ENCODE results near the gene CSMD2.

The CSMD2 gene

DNA sequence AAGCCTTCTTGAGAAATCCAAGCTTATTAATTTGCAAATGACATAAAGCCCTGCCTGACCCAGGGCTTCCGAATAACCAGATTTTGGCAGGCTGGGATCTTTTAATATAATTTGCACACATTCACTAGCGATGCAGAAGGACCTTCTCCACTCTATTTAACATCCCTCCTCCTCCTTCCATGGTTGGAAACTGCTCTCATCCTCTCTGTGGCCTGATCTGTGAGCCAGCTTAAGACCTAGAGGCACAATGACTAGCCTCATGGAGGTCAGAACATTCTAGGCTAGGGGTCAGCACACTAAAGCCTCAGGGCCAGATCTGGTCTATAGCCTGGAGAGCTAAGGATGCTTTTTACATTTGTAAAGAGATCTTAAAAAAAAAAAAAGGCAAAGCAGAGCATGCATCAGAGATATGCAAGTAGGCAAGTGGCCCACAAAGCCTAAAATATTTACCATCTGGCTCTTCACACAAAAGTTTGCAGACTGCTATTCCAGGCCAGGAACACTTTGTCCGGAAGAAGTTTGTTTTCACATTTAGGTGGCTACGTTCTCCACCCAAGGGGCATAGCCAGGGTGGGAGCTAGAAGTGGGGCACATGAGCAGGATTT, 439.4 kb downstream of the CSMD2 start:
- in situ Hi-C loops (cut with MboI; ENCODE audit: low sequenced_read_pairs): no loop called here

DNA sequence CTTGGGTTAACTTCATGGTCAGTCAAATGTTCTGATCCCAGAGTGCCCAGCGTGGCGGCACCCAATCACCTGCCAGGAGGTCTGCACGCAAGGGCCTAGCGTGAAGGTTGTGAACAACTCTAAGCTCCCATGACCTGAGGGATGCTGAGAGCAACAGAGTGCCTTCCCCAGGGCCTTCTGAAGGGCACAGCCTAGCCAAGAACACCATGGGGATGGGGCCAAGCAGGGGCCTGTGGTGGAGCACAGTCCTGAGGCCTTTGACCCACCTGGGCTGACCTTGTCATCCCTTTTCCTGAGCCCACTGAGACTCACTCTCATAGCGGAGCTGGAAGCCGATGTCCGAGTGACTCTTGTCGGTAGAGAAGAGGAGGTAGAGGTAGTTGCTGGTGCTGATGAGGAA, 440.0 kb downstream of the CSMD2 start:
- in situ Hi-C loops (cut with MboI; ENCODE audit: low sequenced_read_pairs): no loop called here

DNA sequence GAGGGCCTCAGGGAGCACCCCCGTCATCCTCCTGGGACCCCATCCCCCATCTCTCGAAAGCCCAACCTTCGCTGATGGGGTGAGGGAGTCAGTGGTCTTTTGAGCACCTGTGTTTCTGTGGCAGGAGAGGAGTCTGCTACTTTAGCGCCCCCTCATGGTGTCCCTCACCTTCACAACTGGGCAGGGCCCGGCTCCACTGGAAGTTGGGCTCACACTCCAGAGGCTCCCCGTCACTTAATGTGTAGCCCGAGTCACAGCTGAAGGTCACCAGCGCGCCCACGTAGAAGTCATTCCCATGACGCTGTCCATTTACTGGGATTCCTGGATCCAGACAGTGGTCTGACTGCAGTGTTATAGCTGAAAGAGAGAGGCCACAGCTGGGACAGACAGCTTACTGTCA, 440.7 kb downstream of the CSMD2 start:
- in situ Hi-C loops (cut with MboI; ENCODE audit: low sequenced_read_pairs): no loop called here

DNA sequence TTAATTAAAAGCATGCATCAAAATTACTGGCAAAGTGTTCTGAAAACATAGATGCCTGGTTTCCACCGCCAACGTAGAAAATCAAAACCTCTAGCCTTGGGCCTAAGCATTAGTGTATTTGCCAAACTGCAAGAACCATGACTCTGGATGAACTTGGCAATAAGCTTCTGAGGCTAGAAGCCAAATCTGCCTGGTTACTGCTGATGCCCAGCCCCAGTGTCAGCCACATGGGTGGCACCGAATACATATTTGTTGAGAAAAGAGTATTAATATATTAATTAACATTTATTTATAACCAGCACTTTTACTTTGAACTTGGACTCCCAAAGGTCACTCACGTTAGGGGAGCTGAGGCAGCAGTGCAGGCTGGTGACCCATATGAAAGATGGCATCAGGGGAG, 441.8 kb downstream of the CSMD2 start:
- in situ Hi-C loops (cut with MboI; ENCODE audit: low sequenced_read_pairs): no loop called here

DNA sequence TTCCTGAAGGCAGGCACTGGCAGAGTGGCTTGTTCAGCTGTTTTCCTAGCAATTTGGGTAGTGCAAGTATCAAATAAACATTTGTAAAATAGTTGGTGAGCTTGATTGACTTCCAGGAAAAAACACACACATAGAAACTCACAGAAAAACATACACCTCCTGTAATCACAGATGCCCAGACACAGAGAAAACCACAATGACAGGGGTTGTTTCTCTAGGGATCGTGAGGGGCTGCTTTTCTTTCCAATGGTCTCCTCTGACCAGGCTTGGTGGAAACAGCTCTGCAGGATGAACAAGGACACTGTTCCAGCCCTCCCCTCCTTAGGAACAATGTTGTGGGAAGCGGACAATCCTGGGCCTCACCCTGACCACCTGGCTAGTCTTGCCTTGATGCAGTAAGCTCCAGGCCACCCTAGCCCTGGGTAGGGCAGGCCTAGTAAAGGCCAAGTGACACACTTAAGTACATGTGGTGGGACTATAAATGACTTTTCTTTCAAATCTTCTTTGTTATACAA, 443.7 kb downstream of the CSMD2 start:
- in situ Hi-C loops (cut with MboI; ENCODE audit: low sequenced_read_pairs): no loop called here

DNA sequence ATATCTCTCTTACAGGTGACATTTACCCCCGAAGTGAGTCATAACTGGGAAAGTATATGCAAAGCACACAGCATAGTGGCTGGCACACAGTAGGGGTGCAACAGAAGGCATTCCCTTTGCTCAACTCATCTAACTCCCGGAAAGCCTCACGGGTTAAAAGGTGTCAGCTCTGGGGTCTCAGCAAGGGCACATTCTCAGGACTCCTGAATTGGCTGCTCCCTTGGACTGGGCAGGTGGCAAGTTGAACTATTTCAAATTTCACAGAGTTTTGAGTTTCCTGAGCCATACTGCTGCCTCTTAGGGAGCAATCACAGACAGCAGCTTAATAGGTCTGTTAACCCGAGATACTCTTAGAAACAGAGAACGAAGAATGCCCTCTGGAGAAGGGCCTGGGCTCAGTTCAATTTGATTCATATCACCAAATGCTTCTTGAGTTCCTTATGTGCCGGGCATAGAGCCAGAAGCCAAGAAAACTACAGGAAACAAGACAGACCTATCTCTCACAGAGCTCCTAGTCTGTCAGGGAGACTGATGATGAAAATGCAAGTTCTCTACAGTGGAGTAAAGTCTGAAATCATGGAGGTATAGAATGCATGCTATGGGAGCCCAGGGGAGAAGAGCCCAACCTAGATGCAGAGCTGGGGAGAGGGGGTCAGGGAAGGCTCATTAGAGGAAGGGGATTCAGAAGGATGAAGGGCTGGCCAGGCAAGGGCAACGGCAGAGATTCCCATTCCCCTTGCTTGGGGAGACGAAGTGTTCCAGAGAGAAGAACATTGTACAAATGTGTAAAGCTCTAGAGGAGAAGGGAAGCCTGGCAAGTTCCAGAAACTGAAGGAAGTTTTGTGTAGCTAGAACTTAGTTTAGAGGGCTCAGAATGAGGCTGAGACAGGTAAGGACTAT, 445.0 kb downstream of the CSMD2 start:
- in situ Hi-C loops (cut with MboI; ENCODE audit: low sequenced_read_pairs): no loop called here

DNA sequence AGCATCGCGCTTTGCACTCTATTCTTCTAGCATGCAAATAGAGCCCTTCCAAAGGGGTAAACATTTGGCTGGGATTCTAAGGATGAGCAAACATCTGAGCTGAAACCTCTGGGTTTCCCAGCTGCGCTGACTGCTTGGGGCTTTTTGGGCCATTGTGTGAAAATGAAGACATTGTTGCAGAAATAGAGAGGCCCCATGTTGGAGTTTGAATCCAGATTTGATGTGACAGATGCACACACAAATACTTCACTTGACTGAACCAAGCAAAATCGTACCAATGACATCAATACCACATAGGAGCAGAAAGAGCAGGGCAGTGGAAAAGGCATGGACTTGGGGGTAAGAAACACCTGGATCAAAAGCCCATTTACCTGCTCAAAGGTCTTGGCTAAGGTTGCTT, 445.7 kb downstream of the CSMD2 start:
- in situ Hi-C loops (cut with MboI; ENCODE audit: low sequenced_read_pairs): no loop called here

DNA sequence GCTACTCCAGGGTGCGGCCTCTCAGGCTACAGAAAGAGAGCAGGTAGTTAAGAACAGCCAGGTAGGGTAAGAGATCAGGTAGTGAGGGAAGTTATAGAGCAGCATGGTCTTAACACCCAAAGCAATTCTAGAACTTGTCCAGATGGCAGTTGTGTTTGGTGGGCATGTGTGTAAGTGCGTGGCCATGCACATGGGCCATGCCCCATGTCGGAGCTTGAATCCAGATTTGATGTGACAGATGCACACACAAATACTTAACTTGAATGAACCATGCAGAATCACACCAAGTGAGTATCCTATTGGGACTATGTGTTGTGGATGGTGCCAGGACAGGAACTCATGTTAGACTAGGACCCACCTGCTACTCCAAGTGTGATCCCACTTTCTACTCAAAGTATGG, 446.8 kb downstream of the CSMD2 start:
- in situ Hi-C loops (cut with MboI; ENCODE audit: low sequenced_read_pairs): no loop called here

DNA sequence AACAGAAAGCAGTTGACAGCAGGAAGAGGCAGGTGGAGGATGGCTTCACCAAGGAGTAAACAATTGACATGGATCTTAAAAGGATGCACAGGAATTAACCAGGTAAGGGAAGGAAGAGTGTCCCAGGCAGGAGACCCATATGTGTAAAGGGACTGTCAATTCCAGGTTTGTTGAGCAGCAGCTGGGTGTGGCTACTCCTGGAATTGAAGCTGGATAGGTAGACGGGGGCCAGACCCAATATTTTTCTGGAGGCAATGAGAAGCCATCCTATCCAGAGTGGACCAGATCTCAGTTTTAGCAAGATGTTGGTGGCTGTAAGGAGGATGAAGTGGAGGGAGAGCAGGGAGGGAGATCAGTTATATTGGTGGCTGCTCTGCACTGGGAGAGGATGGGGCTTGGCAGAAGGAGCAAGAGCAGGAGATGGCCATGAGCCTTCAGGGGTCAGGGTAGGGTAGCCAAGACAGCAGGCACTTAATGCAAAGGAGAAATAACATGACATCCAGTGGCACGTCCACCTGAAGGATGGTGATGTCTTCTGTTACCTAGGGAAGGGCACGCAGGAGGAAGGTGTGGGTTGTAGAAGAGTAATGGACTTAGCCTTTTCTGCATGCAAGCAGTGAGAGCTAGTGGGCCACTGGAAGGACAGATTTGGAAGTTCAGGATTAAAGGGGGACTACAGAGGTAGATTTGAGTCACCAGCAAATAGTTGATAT, 447.9 kb downstream of the CSMD2 start:
- in situ Hi-C loops (cut with MboI; ENCODE audit: low sequenced_read_pairs): no loop called here

DNA sequence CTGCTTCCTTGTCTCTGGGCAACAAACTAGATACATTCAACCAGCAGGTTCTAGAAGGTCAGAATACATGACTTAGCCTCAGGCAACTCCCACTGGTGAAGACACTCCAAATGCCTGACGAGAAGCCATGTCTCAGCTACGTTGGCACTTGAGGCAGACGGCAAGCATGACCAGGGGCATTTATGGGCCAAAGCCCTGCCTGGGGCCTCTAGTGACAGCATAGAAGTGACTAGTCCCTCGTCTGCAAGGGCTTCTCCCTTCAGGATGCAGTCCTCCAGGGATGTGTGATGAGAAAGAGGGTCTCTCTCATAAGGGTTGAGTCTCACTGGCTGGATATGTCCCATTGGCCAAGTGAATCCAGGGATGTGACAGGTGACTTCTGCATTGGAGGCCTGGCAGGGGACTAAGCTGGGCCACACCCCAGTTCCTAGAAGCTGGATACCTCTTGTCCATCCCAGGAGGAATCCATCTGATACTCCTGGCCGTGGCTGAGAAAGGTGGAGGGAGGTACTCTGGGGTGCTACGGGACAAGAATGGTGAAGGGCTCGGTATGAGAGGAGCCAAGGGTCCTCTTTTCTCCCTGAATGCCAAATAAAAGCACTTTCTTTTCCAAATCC, 449.7 kb downstream of the CSMD2 start:
- in situ Hi-C loops (cut with MboI; ENCODE audit: low sequenced_read_pairs): no loop called here

DNA sequence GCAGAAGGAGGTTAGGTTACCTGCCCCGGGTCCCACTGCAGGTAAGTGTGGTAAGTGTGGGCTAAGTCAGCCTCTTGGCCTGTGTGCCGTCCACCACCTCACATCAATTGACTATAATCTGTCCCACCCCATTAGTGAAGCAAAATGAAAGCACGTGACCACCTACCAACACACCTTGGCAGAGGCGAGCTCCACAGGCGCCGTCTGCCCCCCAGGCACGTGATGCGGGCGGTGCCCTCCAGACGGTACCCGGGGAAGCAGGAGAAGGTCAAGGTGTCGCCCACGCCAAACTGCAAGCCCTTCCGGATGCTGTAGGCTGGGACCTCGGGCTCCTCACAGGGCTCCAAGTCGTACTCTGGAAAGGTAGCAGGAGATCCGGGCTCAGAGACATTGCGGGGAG, 450.6 kb downstream of the CSMD2 start:
- in situ Hi-C loops (cut with MboI; ENCODE audit: low sequenced_read_pairs): no loop called here

DNA sequence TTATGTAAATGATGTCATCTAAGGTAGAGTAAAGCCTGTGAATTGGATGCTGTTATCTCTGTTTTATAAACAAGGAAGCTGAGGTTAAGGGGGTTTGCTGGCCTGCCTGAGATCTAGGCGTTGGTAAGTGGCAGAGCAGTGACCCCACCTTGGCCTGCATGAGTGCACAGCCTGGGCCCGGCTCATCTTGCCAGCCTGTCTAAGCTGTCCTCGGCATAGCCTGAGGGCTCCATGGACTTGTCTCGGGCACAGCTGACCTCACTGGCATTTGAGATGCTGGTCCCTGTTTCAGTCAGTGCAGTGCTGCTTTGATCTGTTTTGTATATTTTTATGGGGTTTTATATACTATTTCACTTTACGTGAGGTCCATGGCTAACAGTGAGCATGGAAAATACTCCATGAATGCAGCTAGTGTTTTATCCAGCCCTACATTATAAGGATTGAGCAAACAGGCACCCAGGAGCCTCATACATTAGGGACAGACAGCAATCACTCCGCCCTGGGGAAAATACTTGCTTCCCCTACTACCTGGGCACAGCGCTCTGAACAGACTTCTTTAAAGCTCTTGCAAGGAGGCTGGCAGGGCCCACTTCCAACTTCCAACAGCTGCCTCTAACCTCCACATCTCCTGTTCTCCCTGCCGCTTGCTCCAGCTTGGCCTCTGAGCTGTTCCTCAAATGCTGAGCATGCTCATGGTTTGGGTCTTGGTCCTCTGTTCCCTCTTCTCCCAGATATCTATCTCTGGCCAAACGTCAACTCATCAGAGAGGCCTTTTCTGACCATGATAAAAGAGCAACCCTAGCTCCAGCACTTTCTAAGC, 451.8 kb downstream of the CSMD2 start:
- in situ Hi-C loops (cut with MboI; ENCODE audit: low sequenced_read_pairs): no loop called here

DNA sequence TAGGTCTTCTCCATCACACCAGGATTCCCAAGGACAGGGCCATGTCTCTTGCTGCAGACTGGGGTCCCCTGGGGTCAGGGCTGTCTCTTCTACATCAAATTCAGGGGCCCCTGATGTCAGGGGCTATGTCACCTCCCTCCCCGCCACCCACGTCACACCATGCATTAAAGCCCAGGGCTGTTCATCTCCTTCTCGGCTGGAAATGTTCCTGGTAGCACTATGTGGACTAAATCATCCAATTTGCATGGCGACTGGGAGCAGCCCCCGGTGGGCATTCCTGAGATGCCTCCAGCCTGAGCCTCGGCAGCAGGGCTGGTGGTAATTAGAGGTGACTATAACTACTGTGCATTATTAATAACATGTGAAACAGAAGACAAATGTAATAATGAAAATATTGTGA, 452.8 kb downstream of the CSMD2 start:
- in situ Hi-C loops (cut with MboI; ENCODE audit: low sequenced_read_pairs): no loop called here

DNA sequence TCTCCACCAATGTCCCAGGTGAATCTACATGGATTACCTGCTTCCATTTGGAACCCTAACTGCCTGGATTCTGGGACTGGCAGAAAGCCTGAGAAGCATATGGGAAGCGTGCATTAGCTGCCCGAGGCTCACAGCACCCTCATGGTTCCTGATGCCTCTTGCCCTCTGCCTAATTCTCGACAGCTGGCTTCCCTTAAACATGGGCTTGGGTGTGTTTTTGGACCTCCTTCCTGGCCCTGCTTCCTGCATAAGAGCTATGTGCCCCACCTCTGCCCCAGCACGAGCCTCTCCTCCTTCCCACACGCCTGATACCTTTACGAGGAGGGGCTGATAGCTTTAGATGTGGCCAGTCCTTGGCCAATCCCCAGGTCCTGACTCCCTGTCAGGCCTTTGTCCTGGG, 453.5 kb downstream of the CSMD2 start:
- in situ Hi-C loops (cut with MboI; ENCODE audit: low sequenced_read_pairs): no loop called here

DNA sequence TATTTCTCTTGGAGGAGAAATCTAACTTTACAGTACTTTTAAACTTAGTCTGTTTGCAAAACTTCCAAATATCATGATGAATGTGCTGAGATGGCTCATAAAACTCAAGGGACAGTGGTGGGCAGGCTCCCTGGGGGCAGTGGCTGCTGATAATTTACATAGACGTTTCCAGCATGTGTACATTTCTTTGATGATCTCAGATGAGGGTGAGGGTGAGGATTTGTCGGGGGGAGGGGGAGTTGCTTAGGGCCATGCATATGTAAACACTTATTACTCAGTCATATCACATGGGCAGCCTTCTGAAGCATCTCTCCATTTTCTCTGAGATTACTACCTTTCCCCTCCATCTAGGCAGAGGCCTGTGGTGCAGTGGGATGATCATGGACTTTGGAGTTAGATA, 454.1 kb downstream of the CSMD2 start:
- in situ Hi-C loops (cut with MboI; ENCODE audit: low sequenced_read_pairs): no loop called here

DNA sequence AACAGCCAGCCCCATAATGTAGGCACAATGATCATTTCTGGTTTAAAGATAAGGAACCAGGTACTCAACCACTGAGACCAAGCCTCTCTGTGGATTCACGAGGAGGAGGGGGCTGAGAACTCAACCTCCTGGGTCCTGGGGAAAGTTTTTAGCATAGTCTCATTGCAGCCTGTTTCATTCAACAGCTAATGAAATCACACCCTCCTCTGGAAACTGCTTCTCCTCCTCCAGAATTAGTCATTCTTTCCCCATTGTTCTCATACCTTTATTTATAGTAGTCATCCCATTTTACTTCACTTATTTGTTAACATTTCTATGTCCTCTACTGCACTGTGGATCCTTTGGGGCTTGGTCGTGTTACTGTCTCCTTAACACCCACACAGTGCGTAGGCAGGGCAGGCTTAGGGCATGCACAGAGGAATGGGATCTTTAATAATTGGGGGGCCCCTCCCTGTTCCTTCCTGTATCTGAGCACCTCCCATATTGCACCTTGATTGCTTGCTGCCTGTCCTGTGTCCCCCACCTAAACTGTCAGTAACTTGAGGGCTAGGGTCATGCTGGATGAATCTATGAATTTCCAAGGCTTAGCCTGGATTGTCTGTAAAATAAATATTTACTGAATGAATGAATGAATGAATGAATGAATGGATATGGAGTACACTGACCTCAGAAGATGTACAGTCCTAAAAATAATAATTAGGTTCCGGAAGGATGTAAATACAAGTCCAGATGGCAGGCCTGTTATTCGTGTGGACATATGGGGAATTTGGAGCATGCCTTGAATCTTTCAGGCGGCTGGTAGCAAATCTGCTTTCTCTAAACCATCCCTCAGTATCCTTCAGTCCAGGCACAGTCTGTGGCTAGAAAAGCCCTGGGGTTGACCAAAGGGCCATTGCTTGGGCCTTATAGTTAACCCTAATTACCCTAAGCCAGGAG, 455.0 kb downstream of the CSMD2 start:
- in situ Hi-C loops (cut with MboI; ENCODE audit: low sequenced_read_pairs): no loop called here

DNA sequence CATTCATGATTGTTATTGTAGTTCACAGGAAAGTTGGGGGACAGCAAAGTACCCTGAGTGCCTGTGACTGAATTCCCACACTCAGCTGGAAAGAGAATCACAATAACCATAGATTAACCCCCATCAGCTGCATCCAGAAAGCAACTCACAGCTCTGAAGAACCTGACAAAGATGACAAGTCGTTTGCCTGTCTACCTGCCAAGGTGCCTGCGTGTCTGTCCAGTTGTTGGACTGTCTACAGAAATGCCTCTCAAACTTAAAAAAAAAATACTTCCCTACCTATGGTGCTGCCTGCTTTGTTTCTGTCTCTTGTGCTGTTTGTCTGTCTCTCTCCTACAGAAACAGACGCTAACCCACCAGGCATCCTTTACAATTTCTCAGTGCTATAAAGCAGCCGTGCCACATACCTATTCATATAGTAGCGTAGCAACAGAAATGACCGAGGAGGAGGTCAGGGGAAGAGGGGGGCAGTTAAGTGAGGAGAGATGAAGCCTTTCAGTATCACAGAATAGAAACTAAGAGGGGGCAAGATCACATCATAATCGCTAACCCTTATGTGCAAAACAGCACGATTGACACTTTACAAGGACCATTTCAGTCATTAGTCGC, 455.8 kb downstream of the CSMD2 start:
- in situ Hi-C loops (cut with MboI; ENCODE audit: low sequenced_read_pairs): no loop called here

DNA sequence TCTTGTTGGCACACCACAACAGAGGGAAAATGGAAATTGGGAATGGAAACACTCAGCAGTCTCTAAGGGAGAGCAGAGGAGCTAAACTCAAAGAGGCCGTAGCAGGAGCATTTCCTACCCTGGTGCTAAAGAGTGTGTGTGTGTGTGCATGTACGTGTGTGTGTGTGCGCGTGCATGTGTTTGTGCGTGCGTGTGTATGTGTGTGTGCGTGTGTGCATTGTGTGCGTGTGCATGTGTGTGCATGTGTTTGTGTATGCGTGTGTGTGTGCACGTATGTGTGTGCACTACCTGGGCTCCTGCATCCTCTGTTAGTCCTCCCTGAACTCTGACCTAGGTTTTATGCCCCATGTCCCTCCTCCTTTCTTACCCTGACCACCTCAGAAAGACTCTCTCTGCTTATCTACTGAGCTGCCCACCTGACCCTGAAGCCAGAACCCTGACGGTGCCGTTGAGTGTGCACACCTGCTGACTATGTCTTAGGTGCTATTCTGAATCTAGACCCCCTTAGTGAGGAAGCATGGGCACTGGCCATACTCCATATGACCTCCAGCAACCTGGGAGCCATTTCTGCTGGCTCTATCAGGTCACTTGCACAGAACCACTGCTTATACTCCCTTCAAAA, 458.3 kb downstream of the CSMD2 start:
- in situ Hi-C loops (cut with MboI; ENCODE audit: low sequenced_read_pairs): no loop called here

DNA sequence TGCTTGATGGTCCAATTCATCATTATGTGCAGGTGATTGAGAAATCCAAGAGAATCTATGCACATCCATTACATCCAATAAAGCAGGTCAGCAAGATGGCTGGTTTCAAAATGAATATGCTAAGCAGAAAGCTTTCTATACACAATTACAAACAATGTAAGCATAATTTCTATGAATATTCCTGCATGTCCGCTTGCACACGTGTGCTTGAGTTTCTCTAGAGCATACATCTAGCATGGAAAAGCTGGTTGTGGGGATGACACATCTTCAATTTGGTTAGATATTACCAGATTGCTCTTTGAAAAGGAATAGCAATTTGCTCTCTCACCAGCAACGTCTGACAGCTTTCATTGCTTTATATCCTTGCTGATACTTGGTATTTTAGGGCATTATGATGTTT, 461.6 kb downstream of the CSMD2 start:
- in situ Hi-C loops (cut with MboI; ENCODE audit: low sequenced_read_pairs): no loop called here

Measured in HL-60/S4 treated with phorbol 12-myristate 13-acetate at 8.2 ng/mL for 4 days and 3 days (cell line).